ENCODE data around the gene UBAC2.

GRCh38 chr13:99271249-99271648 is 70.6 kb downstream of the UBAC2 start:
- no peak for TF ChIP-seq CTCF (IDR thresholded peaks at IDR 0.05; ENCODE audit: control extremely low read depth in 1 of 3, insufficient read depth in 1 of 3, low read depth in 1 of 3, low read length in 3 of 3)
- no peak for TF ChIP-seq RAD21 (IDR thresholded peaks at IDR 0.05 in 1 of 2, conservative IDR thresholded peaks at IDR 0.05 in 1 of 2; ENCODE audit: low read depth in 2 of 2, low read length in 2 of 2)
- TF ChIP-seq TAF7 (optimal IDR thresholded peaks at IDR 0.05; ENCODE audit: borderline replicate concordance, low read depth, low read length), result no peak
- no peak for TF ChIP-seq POLR2A (IDR thresholded peaks at IDR 0.05; ENCODE audit: control extremely low read depth in 1 of 2, low read depth in 2 of 2, low read length in 2 of 2)
- TF ChIP-seq BACH1 (IDR thresholded peaks at IDR 0.05; ENCODE audit: low read length), result no peak
- TF ChIP-seq POLR2AphosphoS5 (IDR thresholded peaks at IDR 0.05; ENCODE audit: low read depth, low read length), result no peak
- TF ChIP-seq SUZ12 (IDR thresholded peaks at IDR 0.05; ENCODE audit: low read length), result no peak
